Mucosa of gallbladder (tissue), 1 donor: ENCODE results near the gene MEX3D. TPM values are rescaled to one million over a fixed set of nuclear protein-coding genes. Genes with fewer than 3 reads are reported as not detected.
"Not testable (repeated sequence)": the region's sequence is repeated elsewhere in the genome, so short reads cannot be mapped to it uniquely, and the experiment has no call there.

Source experiments
- DNase-seq: peaks from one replicate; pipeline ENCODE4 v3.0.0-alpha.2; 2020; ENCODE audit warnings: low spot score
- total RNA-seq: library from RNA; stranded (reverse); gene quantifications from one replicate; pipeline ENCODE4 v1.2.1, GENCODE V29; 2021
- donor health status: DM: no; HTN: no; CAD: no.

MEX3D gene
- total RNA-seq, 1 donor from 2014 or later = 58.6 TPM

- DNase-seq = no peak
These were observed 3.2 kb upstream of the MEX3D start for GRCh38 chr19:1571358-1571757.

- no peak for DNase-seq
These were observed 2.7 kb upstream of the MEX3D start for GRCh38 chr19:1570836-1571235.

DNA sequence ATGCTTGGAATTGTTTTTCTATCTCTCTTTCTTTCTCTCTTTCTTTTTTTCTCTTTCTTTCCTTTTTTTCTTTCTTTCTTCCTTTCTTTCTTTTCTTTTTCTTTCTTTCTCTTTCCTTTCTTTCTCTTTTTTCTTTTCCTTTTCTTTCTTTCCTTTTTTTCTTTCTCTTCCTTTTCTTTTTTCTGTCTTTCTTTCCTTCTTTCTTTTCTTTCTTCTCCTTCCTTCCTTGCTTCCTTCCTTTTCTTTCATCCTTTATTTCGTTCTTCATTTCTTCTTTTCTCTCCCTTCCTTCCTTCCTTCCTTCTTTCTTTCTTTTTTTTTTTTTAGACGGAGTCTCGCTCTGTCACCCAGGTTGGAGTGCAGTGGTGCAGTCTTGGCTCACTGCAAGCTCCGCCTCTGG lies 1.9 kb upstream of the MEX3D start:
- DNase-seq = no peak

- DNase-seq = no peak
These were observed 287 bp downstream of the MEX3D start for GRCh38 chr19:1567848-1568227.

- DNase-seq = no peak
These were observed 843 bp downstream of the MEX3D start for GRCh38 chr19:1567116-1567847.

DNA sequence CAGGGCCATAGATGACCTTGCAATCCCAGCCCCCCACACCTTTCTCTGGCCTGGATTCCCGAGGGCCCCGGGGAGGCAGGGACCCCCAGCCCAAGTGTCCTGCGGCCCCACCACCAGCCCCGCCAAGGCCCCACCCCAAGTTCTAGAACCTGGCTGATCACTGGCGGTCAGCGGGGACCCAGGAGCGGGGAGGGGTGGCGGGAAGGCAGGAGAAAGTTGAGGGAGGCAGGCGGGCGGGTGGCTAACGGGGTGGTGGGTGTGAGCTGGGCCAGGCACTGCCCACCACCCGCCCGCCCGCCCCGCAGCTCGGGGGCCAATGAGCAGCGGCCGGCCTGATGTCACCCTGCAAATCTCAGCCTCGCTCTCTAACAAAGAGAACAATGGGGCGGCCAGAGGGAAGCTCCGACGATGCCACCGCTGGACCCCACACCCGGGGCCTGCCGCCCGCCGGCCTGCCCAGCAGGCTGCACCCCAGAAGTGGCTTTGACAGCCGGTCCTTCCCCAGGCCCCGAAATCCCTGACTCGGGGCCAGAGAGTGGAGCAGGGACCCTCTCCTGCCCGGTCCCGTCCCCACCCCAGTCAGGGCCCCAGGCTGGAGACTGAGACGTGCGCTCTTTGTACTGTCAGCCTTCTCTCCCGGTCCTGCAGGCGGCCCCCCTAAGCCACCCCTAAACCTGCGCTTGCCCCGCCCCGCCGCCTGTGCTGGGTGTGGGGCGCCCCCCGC lies 1.6 kb downstream of the MEX3D start:
- DNase-seq = peak; percentile 76

DNA sequence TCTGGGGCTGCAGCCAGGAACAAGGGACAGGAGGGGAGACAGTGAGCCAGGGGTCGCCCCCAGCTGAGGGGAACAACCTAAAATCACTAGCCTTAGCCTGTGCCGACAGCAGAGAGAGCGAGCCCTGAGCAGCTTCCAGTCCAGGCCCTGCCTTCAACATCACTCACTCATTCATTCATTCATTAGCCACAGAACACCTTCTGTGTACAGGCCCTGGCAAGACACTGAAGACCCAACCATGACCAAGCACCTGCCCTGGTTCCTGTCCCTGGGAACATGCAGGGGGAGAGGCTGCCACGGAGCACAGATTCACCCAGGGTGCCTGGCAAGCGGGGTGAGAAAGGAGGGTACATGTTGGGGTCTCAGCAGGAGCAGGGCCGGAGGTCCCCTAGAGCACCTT lies 4.9 kb downstream of the MEX3D start:
- DNase-seq = no peak

- DNase-seq = no peak
These were observed 6.8 kb downstream of the MEX3D start for GRCh38 chr19:1561236-1561842.

DNA sequence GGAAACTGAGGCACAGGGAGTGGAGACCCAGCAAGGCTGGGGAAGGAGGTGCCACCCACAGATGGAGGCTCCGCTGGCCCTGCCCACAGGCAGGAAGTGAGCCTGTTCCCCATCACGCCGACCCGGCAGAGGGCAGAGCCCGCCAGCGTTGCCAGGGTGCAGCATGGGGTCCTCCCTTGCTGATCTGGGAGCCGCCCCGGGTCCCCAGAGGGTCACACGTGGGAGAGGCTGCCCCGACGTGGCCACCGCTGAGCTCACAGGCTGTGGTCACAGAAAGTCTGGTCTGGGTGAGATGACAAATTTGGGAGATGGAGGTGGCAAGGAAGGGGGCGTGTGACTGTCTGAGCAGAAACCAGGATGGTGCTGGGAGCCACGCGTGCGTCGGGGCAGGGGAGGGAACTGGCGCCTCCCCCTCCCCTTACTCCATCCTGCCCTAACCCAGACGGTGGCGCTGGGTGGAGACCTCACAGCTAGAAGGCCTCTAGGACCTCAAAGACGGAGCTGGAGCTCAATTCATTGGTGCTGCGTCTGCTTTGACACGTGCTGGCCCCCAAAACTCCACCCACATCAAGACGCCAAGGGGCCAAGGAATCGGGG lies 7.7 kb downstream of the MEX3D start:
- DNase-seq = no peak

DNA sequence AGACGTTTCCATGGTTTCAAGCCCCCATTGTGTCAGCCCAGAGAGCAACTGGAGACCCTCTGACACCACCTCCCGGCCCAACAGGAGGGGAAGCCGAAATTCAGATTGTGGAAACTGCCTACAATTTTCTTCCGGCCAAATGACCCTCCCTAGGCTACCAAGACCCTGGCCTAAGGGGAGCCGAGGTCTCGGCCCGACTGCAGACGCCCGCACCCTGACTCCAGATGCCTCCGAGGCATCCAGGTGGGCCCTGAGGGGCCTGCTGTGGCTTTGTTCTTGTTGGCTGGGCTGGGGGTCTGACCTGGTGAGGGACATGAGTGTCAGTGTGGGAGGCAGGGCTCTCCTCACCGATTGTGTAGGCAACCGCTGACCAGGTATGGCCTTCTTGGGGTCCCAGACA lies 9.6 kb downstream of the MEX3D start:
- no peak for DNase-seq

DNA sequence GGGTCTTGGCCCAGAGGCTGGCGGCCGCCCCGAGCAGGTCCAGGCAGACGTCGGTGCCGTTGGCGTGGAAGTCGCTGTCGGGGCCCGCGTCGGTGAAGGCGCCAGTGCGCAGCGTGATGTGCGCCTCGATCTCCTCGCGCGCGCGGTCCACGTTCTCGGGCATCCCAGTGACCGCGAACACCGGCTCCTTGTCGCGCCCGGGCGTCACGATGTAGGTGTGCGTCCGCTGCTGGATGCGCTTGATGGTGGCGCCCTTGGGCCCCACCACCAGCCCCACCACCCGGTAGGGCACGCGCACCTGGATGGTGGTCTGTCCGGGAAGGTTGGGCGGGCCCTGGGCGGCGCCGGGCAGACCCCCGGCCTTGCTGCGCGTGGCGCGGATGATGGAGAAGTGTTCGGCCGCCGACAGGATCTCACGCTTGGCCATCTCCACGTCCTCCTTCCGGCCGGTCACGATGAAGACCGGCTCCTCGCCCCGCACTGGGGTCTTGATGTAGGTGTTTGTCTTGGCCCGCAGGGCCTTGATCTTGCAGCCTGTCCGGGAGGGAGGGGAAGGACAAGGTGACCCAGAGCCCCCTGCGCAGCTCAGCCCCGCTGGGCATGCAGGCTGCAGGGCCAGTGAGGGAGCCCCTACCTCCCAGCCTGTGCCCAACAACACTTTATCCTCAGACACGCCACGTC lies 11.6 kb downstream of the MEX3D start:
- no peak for DNase-seq

DNA sequence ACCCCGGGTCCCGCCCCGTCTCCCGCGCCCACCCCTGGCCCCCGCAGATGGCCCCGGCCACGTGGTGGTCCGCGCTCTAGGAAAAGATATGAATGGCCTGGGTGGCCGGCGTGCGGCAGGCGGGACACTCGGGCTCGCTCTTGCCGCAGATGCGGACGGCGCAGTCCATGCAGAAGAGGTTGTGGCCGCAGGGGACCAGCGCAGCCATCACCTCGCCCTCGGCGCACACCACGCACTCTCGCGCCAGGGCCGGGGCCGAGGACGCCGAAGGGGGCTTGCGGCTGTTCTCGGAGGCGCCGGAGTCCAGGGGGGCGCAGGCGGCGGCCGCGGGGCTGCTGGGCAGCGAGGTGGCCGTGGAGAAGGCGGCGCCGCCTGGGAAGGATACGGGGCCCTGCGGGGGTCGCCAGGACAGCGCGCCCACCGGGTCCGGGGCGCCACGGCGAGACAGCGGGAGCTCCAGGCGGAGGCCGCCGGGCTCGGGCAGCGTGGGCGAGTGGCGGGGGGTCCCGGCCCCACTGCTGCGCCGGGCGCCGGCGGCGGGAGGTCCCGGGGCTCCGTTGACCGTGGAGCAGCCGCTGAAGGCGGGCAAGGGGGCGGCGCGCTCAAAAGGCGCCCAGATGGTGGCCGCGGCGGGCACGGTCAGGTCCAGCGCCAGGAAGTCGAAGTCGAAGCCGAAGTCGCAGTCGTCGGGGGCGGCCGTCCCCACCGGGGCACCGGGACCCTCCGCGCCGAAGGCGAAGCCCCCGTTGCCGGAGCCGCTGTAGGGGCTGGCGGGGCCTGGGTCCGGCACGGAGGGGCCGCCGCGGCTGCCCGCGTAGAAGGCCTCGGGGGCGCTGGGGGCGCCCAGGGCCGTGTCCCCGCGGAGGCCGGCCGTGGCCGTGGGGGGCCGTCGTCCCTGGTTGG lies 12.4 kb downstream of the MEX3D start:
- no peak for DNase-seq

GRCh38 chr19:1554968-1555367 lies 13.2 kb downstream of the MEX3D start:
- DNase-seq = no peak

GRCh38 chr19:1553415-1553814 lies 14.7 kb downstream of the MEX3D start:
- no peak for DNase-seq

DNA sequence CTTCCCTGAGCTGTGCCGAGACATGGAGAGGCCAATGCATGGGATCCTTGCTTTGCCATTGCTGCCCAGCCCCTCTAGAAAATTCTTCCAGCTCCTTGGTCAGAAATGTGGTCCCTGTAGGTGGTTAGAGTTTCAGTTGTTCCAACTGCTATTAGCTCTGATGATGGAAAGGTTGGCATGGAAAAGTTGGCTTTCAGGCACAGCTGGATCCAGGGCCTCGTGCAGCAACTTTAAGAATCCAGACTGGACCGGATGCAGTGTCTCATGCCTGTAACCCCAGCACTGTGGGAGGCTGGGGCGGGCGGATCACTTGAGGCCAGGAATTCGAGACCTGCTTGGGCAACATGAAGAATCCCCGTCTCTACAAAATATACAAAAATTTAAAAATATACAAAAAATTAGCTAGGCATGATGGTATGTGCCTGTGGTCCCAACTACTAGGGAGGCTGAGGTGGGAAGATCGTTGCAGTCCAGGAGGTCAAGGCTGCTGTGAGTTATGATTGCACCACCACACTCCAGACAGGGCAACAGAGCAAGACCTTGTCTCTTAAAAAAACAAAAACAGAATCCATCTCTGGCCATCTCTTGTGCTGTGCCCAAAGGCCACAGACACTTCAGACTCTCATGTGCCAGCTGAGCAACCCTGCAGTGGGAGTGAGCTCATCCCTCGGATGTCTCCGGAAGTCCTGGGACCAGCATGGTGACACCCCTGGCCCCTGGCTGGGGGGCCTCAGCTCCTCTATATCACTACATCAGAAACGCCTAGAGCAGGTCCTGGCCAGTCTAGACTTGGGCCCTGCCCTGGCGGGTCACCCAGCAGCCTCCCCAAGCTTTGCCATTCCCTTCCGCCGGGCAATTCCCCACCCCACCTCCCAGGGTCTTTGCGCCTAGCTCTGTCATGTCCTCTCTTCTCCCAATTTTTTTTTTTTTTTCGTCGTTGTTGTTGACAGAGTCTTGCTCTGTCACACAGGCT lies 16.8 kb downstream of the MEX3D start:
- DNase-seq = no peak

DNA sequence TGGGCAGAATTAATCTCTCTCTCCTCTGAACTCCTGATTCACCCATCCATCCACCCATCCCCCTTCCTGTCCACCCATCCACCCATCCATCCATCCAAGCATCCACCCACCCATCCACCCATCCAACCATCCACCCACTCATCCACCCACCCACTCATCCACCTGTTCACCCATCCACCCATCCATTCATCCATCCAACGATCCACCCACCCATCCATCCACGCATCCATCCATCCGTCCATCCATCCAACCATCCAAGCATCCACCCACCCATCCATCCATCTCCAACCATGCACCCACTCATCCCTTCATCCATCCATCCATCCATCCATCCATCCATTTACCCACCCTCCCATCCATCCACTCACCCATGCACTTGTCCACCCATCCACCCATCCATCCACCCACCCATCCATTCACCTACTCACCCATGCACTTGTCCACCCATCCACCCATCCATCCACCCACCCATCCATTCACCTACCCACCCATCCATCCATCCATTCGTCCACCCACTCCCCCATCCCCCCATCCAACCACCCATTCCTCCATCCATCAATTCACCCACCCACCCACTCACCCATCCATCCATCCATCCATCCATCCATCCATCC lies 18.7 kb downstream of the MEX3D start:
- no peak for DNase-seq

DNA sequence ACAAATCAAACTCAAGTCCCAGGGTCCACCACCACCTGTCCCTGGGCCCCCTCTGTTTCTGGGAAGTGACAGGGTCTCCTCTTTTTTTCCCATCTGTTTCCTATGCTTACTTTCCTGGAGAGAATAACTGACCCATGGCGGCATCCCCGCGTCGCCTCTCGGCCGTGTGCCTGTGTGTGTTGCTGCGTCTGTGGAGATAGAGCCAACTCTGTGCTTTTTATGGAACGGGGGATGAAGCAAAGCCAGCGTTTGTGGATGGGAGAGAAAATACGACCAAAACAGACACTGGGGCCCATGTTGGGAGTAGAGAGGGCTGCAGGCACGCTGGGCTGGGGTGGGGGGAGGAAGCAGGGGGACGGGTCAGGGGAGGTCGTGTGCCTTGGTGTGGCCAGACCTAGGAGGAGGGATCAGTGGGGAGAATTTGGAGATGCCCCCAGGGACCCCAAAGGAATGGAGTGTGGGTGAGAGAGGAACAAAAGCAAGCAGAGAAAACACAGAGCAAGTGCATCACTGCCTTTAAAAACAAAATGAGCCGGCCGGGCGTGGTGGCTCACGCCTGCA lies 27.7 kb downstream of the MEX3D start:
- DNase-seq = no peak

DNA sequence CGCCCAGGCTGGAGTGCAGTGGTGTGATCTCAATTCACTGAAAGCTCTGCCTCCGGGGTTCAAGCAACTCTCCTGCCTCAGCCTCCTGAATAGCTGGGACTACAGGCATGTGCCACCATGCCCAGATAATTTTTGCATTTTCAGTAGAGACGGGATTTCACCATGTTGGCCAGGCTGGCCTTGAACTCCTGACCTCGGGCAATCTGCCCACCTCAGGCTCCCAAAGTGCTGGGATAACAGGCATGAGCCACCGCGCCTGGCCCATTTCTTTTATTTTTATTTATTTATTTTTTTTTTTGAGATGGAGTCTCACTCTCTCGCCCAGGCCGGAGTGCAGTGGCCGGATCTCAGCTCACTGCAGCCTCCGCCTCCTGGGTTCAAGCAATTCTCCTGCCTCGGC lies 28.4 kb downstream of the MEX3D start:
- DNase-seq = not testable (repeated sequence)

- no peak for DNase-seq
These were observed 29.1 kb downstream of the MEX3D start for GRCh38 chr19:1538978-1539377.
